ENCODE results near the gene HDLBP. TPM values are rescaled to one million over a fixed set of nuclear protein-coding genes. Genes with fewer than 3 reads are reported as not detected.

Gene HDLBP
- total and polyA plus RNA-seq, 10 of the 15 experiments (the other 5 are each of a cell fraction or from before 2014, with no cell fraction given) = 19.5 to 383 (median 249) TPM

DNA sequence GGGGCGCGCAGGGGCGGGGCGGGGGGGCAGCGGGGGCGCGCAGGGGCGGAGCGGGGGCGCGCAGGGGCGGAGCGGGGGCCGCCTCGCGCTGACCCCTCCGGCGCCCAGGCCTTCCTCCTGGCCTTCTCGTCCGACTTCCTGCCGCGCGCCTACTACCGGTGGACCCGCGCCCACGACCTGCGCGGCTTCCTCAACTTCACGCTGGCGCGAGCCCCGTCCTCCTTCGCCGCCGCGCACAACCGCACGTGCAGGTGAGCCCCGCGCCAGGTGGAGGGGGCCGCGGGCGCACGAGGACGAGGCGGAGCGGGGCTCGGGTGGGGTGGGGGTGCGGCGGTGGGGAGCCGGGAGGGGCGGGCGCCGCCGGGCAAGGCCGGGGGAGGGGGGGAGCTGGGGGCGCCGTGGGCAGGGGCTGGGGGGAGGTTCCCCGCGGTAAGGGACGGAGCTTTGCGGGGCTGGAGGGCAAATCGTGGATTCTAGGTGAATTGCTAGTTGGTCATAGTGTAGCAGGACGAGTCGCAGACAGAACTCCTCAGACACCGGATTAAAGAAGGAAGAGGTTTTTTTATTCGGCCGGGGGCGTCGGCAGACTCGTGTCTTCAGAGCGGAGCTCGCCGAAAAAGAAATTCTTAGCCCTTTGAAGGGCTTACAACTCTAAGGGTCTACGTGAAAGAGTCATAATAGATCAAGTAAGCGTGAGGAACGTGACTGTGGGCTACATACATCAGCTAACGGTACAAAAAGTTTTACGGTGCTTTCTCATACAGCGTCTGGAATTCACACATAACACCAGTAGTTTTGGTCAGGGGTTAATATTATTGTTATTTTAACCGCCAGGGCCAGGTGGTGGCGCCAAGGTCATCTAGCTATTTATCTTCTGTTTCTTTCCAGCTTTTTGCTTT, 97.1 kb downstream of the HDLBP start (continued):
- TF ChIP-seq, protein P1, sequence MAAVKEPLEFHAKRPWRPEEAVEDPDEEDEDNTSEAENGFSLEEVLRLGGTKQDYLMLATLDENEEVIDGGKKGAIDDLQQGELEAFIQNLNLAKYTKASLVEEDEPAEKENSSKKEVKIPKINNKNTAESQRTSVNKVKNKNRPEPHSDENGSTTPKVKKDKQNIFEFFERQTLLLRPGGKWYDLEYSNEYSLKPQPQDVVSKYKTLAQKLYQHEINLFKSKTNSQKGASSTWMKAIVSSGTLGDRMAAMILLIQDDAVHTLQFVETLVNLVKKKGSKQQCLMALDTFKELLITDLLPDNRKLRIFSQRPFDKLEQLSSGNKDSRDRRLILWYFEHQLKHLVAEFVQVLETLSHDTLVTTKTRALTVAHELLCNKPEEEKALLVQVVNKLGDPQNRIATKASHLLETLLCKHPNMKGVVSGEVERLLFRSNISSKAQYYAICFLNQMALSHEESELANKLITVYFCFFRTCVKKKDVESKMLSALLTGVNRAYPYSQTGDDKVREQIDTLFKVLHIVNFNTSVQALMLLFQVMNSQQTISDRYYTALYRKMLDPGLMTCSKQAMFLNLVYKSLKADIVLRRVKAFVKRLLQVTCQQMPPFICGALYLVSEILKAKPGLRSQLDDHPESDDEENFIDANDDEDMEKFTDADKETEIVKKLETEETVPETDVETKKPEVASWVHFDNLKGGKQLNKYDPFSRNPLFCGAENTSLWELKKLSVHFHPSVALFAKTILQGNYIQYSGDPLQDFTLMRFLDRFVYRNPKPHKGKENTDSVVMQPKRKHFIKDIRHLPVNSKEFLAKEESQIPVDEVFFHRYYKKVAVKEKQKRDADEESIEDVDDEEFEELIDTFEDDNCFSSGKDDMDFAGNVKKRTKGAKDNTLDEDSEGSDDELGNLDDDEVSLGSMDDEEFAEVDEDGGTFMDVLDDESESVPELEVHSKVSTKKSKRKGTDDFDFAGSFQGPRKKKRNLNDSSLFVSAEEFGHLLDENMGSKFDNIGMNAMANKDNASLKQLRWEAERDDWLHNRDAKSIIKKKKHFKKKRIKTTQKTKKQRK (IDR thresholded peaks at IDR 0.05; ENCODE audit: low read depth, low read length) = no peak
- TF ChIP-seq RAD51 (IDR thresholded peaks at IDR 0.05) (no peak), SREBF2 (IDR thresholded peaks at IDR 0.05; ENCODE audit: low read length) (no peak), CHD2 (IDR thresholded peaks at IDR 0.05; ENCODE audit: borderline replicate concordance, low read depth, low read length) (no peak), NFXL1 (IDR thresholded peaks at IDR 0.05; ENCODE audit: borderline replicate concordance) (no peak), GABPA (IDR thresholded peaks at IDR 0.05; ENCODE audit: low read depth) (no peak), ZNF24 (IDR thresholded peaks at IDR 0.05) (no peak), SIX5 (IDR thresholded peaks at IDR 0.05; ENCODE audit: low read depth, low read length, severe bottlenecking) (no peak)
- TF ChIP-seq, protein P2, sequence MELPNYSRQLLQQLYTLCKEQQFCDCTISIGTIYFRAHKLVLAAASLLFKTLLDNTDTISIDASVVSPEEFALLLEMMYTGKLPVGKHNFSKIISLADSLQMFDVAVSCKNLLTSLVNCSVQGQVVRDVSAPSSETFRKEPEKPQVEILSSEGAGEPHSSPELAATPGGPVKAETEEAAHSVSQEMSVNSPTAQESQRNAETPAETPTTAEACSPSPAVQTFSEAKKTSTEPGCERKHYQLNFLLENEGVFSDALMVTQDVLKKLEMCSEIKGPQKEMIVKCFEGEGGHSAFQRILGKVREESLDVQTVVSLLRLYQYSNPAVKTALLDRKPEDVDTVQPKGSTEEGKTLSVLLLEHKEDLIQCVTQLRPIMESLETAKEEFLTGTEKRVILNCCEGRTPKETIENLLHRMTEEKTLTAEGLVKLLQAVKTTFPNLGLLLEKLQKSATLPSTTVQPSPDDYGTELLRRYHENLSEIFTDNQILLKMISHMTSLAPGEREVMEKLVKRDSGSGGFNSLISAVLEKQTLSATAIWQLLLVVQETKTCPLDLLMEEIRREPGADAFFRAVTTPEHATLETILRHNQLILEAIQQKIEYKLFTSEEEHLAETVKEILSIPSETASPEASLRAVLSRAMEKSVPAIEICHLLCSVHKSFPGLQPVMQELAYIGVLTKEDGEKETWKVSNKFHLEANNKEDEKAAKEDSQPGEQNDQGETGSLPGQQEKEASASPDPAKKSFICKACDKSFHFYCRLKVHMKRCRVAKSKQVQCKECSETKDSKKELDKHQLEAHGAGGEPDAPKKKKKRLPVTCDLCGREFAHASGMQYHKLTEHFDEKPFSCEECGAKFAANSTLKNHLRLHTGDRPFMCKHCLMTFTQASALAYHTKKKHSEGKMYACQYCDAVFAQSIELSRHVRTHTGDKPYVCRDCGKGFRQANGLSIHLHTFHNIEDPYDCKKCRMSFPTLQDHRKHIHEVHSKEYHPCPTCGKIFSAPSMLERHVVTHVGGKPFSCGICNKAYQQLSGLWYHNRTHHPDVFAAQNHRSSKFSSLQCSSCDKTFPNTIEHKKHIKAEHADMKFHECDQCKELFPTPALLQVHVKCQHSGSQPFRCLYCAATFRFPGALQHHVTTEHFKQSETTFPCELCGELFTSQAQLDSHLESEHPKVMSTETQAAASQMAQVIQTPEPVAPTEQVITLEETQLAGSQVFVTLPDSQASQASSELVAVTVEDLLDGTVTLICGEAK (IDR thresholded peaks at IDR 0.05; ENCODE audit: borderline replicate concordance) = no peak
- TF ChIP-seq, protein P3, sequence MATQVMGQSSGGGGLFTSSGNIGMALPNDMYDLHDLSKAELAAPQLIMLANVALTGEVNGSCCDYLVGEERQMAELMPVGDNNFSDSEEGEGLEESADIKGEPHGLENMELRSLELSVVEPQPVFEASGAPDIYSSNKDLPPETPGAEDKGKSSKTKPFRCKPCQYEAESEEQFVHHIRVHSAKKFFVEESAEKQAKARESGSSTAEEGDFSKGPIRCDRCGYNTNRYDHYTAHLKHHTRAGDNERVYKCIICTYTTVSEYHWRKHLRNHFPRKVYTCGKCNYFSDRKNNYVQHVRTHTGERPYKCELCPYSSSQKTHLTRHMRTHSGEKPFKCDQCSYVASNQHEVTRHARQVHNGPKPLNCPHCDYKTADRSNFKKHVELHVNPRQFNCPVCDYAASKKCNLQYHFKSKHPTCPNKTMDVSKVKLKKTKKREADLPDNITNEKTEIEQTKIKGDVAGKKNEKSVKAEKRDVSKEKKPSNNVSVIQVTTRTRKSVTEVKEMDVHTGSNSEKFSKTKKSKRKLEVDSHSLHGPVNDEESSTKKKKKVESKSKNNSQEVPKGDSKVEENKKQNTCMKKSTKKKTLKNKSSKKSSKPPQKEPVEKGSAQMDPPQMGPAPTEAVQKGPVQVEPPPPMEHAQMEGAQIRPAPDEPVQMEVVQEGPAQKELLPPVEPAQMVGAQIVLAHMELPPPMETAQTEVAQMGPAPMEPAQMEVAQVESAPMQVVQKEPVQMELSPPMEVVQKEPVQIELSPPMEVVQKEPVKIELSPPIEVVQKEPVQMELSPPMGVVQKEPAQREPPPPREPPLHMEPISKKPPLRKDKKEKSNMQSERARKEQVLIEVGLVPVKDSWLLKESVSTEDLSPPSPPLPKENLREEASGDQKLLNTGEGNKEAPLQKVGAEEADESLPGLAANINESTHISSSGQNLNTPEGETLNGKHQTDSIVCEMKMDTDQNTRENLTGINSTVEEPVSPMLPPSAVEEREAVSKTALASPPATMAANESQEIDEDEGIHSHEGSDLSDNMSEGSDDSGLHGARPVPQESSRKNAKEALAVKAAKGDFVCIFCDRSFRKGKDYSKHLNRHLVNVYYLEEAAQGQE (IDR thresholded peaks at IDR 0.05; ENCODE audit: low read depth, low read length) = no peak
- TF ChIP-seq, protein P4, sequence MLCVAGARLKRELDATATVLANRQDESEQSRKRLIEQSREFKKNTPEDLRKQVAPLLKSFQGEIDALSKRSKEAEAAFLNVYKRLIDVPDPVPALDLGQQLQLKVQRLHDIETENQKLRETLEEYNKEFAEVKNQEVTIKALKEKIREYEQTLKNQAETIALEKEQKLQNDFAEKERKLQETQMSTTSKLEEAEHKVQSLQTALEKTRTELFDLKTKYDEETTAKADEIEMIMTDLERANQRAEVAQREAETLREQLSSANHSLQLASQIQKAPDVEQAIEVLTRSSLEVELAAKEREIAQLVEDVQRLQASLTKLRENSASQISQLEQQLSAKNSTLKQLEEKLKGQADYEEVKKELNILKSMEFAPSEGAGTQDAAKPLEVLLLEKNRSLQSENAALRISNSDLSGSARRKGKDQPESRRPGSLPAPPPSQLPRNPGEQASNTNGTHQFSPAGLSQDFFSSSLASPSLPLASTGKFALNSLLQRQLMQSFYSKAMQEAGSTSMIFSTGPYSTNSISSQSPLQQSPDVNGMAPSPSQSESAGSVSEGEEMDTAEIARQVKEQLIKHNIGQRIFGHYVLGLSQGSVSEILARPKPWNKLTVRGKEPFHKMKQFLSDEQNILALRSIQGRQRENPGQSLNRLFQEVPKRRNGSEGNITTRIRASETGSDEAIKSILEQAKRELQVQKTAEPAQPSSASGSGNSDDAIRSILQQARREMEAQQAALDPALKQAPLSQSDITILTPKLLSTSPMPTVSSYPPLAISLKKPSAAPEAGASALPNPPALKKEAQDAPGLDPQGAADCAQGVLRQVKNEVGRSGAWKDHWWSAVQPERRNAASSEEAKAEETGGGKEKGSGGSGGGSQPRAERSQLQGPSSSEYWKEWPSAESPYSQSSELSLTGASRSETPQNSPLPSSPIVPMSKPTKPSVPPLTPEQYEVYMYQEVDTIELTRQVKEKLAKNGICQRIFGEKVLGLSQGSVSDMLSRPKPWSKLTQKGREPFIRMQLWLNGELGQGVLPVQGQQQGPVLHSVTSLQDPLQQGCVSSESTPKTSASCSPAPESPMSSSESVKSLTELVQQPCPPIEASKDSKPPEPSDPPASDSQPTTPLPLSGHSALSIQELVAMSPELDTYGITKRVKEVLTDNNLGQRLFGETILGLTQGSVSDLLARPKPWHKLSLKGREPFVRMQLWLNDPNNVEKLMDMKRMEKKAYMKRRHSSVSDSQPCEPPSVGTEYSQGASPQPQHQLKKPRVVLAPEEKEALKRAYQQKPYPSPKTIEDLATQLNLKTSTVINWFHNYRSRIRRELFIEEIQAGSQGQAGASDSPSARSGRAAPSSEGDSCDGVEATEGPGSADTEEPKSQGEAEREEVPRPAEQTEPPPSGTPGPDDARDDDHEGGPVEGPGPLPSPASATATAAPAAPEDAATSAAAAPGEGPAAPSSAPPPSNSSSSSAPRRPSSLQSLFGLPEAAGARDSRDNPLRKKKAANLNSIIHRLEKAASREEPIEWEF (IDR thresholded peaks at IDR 0.05; ENCODE audit: insufficient replicate concordance, low read depth, low read length) = no peak

Measured in GM12878 (cell line).